GM12875 (cell line): Measurements from ENCODE around the gene GABARAPL1.
"Not testable (repeated sequence)": the region's sequence is repeated elsewhere in the genome, so short reads cannot be mapped to it uniquely, and the experiment has no call there.

Source experiments
- H3K4me3 ChIP-seq: one replicate; pipeline ENCODE4 v1.5.1; 2011; ENCODE audit warnings: low read depth, low read length, control low read depth
- CTCF ChIP-seq: IDR thresholded peaks from 2 replicates; pipeline ENCODE4 v1.5.1; 2011; ENCODE audit warnings: low read depth, mild to moderate bottlenecking, control low read depth, inconsistent platforms, low read length, moderate library complexity, borderline replicate concordance; ENCODE audit not compliant: insufficient read depth

The GABARAPL1 gene

GRCh38 chr12:10213168-10214135, 775 bp downstream of the GABARAPL1 start:
- H3K4me3 ChIP-seq: peak overlapping the region; percentile 56
- no peak for TF ChIP-seq CTCF

GRCh38 chr12:10214136-10214894, 1.6 kb downstream of the GABARAPL1 start:
- peak overlapping the region; percentile 17 for H3K4me3 ChIP-seq

GRCh38 chr12:10214895-10215267, 2.2 kb downstream of the GABARAPL1 start:
- no peak overlapping the region for H3K4me3 ChIP-seq
- TF ChIP-seq CTCF: no peak

More at GRCh38 chr12:10214136-10214894, 1.6 kb downstream of the GABARAPL1 start:
- TF ChIP-seq CTCF: no peak

GRCh38 chr12:10215436-10215835, 2.8 kb downstream of the GABARAPL1 start:
- no peak overlapping the region for H3K4me3 ChIP-seq
- TF ChIP-seq CTCF: no peak

GRCh38 chr12:10215946-10216345, 3.3 kb downstream of the GABARAPL1 start:
- H3K4me3 ChIP-seq: not testable (repeated sequence)

GRCh38 chr12:10218021-10218420, 5.3 kb downstream of the GABARAPL1 start:
- no peak for TF ChIP-seq CTCF

GRCh38 chr12:10220398-10221077, 7.9 kb downstream of the GABARAPL1 start:
- no peak for TF ChIP-seq CTCF
- no peak overlapping the region for H3K4me3 ChIP-seq

More at GRCh38 chr12:10218021-10218420, 5.3 kb downstream of the GABARAPL1 start:
- H3K4me3 ChIP-seq: no peak overlapping the region
